Fibroblast of pulmonary artery (primary cell): ENCODE measurements around the gene POLR1C.

ENCODE experiments used
- DNase-seq: peaks from one replicate; pipeline ENCODE4 v3.0.0-alpha.2; 2010; ENCODE audit warnings: low read depth
- H3K4me3 ChIP-seq: replicated peaks from 2 replicates; pipeline ENCODE4 v1.5.1; 2011; ENCODE audit warnings: low read depth, mild to moderate bottlenecking, control low read depth, low read length, moderate library complexity
- CTCF ChIP-seq: IDR thresholded peaks from 2 replicates; pipeline ENCODE4 v1.5.1; 2011; ENCODE audit warnings: mild to moderate bottlenecking, control low read depth, low read length, inconsistent platforms; ENCODE audit errors: missing control alignments

POLR1C gene

DNA sequence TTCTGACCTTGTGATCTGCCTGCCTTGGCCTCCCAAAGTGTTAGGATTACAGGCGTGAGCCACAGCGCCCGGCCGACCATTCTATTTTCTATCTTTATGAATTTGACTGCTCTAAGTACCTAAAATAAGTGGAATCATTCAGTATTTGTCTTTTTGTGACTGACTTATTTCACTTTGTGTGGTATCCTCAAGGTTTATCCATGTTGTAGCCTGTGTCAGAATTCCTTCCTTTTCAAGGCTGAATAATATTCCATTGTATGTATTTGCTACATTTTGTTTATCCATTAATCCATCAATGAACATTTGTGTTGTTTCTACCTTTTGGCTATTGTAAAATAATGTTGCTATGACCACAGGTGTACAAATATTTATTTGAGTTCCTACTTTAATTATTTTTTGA lies 44.4 kb upstream of the POLR1C start:
- no peak overlapping the region for H3K4me3 ChIP-seq
- no peak for DNase-seq
- TF ChIP-seq CTCF: no peak

- TF ChIP-seq CTCF: no peak
- no peak for DNase-seq
- no peak overlapping the region for H3K4me3 ChIP-seq
These were observed 41.4 kb upstream of the POLR1C start for GRCh38 chr6:43475516-43475915.

DNA sequence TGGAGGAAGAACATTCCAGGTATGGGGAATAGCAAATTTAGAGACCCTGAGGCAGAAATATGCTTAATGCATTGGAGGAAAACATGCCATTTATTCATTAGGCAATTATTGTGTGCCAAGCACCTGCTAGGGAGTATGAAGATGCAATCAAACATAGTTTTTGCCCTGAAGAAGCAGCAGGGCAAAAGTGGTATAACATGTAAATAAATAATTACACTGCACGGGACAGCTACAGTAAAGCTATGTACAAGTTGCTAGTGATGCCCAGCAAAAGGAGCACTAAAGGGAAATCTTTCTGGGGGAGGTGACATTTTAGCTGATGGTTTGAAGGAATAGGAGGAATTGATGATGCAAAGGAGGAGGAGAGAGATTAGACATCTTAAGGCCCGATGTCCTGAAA lies 40.1 kb upstream of the POLR1C start:
- TF ChIP-seq CTCF: no peak
- H3K4me3 ChIP-seq: peak overlapping the region; percentile 78
- DNase-seq: no peak

DNA sequence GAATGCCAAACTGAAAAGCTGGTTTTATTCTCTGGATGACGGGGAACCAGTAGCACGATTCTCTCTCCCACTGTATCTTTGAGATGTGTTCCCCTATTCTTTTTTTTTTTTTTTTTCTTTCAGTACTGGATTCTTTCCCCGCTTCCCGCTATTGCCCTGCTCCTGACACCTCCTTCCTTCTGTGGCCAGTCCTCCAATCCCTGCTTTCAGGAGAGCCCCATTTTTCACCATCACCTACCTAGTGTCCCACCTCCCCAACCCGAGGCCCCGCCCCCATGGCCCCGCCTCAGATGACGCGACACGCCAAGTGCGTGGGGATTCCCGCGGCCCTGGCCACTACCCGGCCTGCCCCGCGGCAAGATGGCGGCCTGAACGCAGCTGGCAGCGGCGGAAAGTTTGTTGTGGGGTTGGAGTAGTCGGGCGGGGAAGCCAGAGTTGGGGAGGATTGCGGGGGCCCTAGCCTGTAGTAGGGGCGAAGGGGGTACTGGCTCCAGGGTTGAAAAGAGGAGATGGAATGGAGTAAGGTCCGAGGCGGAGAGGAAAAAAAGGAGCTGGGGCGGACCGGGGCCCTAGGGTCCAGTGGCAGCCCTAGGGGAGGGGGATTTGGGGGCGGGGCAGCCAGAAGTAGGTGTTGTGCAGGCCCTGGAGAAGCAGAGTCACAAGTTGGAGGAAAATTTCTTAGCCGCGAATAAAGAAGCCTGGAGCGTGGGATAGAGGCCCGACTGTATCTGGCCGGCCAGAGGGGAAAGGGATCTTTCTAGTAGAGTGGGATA lies 39.5 kb upstream of the POLR1C start, which contains the start of gene TJAP1:
Gene TJAP1, plus strand, starts transcription at position 336 of the 773 bp plus-strand sequence. CDS start 21,432 bp downstream, outside the sequence.
- TF ChIP-seq CTCF: no peak
- peak; percentile 79 for DNase-seq
- H3K4me3 ChIP-seq: peak within 1 kb of the TSS; percentile 78

- no peak for DNase-seq
- peak overlapping the region; percentile 78 for H3K4me3 ChIP-seq
- TF ChIP-seq CTCF: no peak
These were observed 38.9 kb upstream of the POLR1C start for GRCh38 chr6:43478008-43478372.

GRCh38 chr6:43481075-43481474 lies 35.8 kb upstream of the POLR1C start:
- no peak for DNase-seq
- TF ChIP-seq CTCF: no peak
- H3K4me3 ChIP-seq: no peak overlapping the region

DNA sequence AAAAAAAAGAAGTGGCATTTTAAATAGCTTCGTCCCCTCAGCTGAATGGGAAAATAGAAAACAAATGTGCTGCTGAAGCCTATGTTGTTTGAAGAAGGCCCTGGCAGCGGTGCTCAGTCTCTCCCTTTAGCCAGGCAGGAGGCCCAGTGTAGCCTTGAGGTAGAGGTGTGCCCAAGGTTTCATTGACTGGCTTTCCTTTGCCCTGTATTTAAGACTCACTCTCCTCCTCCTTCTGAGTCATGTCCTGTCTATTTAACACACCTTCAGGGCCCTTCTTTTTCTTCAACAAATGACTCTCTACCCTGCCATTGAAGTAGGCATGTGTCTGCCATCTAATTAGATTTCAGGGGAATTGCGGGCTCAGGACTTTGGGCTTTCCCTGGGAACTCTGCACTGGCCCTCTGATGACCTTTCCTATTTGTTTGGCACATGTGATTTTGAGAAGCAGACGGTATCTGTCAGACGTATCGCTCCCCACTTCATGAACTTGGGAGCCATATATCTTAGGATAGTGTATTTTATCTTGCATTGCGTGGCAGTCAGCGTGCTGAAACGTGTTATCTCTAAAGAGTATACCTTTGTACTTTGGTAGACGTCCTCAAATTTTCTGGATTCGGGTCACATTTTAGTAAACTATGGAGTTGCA lies 35.2 kb upstream of the POLR1C start:
- H3K4me3 ChIP-seq: no peak overlapping the region
- no peak for DNase-seq
- TF ChIP-seq CTCF: no peak
